ENCODE data around the gene MAP2K6. TPM values are rescaled to one million over a fixed set of nuclear protein-coding genes. Genes with fewer than 3 reads are reported as not detected.

The MAP2K6 gene
- total RNA-seq, 2 donors from 2014 or later: 4.4 to 34.6 TPM

GRCh38 chr17:69579961-69580677 is 165.6 kb downstream of the MAP2K6 start:
- no peak for DNase-seq
- no peaks in the 10 kb centered on the region for H3K4me1 ChIP-seq
- 80 to 85% methylated on average over 5 of the region's 5 CpGs for WGBS, 2 donors
- no peak for ATAC-seq
- no peak overlapping the region for H3K4me3 ChIP-seq
- TF ChIP-seq POLR2A (IDR thresholded peaks at IDR 0.05) (no peak), CTCF (IDR thresholded peaks at IDR 0.05) (no peak)
- no peak overlapping the region for H3K27ac ChIP-seq
- intact Hi-C loops (cut with DNase I): no loop called here
- no peaks in the 10 kb centered on the region for H3K9me3 ChIP-seq
- no peaks in the 10 kb centered on the region for H3K27me3 ChIP-seq
- H3K36me3 ChIP-seq (replicated peaks in 1 of 2; ENCODE audit: insufficient read depth in 1 of 2, low read depth in 2 of 2): no peaks in the 10 kb centered on the region

GRCh38 chr17:69581061-69581961 is 166.8 kb downstream of the MAP2K6 start:
- Histone ChIP-seq H3K4me1 (no peaks in the 10 kb centered on the region), H3K9me3 (no peaks in the 10 kb centered on the region), H3K36me3 (replicated peaks in 1 of 2; ENCODE audit: insufficient read depth in 1 of 2, low read depth in 2 of 2) (no peaks in the 10 kb centered on the region), H3K4me3 (no peak overlapping the region), H3K27me3 (no peaks in the 10 kb centered on the region), H3K27ac (no peak overlapping the region)
- no peak for DNase-seq
- 71% methylated on average over 18 of the region's 18 CpGs for WGBS, 2 donors
- no peak for ATAC-seq
- intact Hi-C loops (cut with DNase I): no loop called here
- no peak for TF ChIP-seq CTCF (IDR thresholded peaks at IDR 0.05)
- no peak for TF ChIP-seq POLR2A (IDR thresholded peaks at IDR 0.05)

GRCh38 chr17:69588316-69588715 is 173.8 kb downstream of the MAP2K6 start:
- no peak overlapping the region for H3K27ac ChIP-seq
- H3K4me3 ChIP-seq: no peak overlapping the region
- ATAC-seq (no peak), DNase-seq (no peak)
- intact Hi-C loops (cut with DNase I): no loop called here
- no peaks in the 10 kb centered on the region for H3K9me3 ChIP-seq
- no peaks in the 10 kb centered on the region for H3K36me3 ChIP-seq (replicated peaks in 1 of 2; ENCODE audit: insufficient read depth in 1 of 2, low read depth in 2 of 2)
- peaks cover 11% of the 10 kb centered on the region for H3K4me1 ChIP-seq
- WGBS, 2 donors: 40 to 42% methylated on average over 2 of the region's 2 CpGs
- no peak for TF ChIP-seq CTCF (IDR thresholded peaks at IDR 0.05)
- TF ChIP-seq POLR2A (IDR thresholded peaks at IDR 0.05): no peak
- no peaks in the 10 kb centered on the region for H3K27me3 ChIP-seq

GRCh38 chr17:69588827-69589239 is 174.3 kb downstream of the MAP2K6 start:
- no peak overlapping the region for H3K4me3 ChIP-seq
- no peaks in the 10 kb centered on the region for H3K9me3 ChIP-seq
- 17 to 24% methylated on average over 5 of the region's 5 CpGs for WGBS, 2 donors
- H3K4me1 ChIP-seq: peaks cover 11% of the 10 kb centered on the region
- TF ChIP-seq POLR2A (IDR thresholded peaks at IDR 0.05) (no peak), CTCF (IDR thresholded peaks at IDR 0.05) (no peak)
- ATAC-seq (no peak), DNase-seq (no peak)
- no peak overlapping the region for H3K27ac ChIP-seq
- H3K27me3 ChIP-seq: no peaks in the 10 kb centered on the region
- no peaks in the 10 kb centered on the region for H3K36me3 ChIP-seq (replicated peaks in 1 of 2; ENCODE audit: insufficient read depth in 1 of 2, low read depth in 2 of 2)
- intact Hi-C loops (cut with DNase I): no loop called here
